Astrocyte (in vitro differentiated cells and primary cell): ENCODE data around the gene FRMD3.

Experiments used
- EZH2 ChIP-seq: IDR thresholded peaks from 2 replicates; pipeline ENCODE4 v1.6.1; 2012; ENCODE audit warnings: mild to moderate bottlenecking, low read length, inconsistent platforms; ENCODE audit not compliant: insufficient read depth
- TF ChIP-seq, protein P1 (sequence below): IDR thresholded peaks from 2 replicates; pipeline ENCODE4 v1.5.1; 2011; ENCODE audit warnings: low read depth, mild to moderate bottlenecking, inconsistent platforms, low read length, moderate library complexity; ENCODE audit not compliant: insufficient read depth

- TF ChIP-seq, protein P1, sequence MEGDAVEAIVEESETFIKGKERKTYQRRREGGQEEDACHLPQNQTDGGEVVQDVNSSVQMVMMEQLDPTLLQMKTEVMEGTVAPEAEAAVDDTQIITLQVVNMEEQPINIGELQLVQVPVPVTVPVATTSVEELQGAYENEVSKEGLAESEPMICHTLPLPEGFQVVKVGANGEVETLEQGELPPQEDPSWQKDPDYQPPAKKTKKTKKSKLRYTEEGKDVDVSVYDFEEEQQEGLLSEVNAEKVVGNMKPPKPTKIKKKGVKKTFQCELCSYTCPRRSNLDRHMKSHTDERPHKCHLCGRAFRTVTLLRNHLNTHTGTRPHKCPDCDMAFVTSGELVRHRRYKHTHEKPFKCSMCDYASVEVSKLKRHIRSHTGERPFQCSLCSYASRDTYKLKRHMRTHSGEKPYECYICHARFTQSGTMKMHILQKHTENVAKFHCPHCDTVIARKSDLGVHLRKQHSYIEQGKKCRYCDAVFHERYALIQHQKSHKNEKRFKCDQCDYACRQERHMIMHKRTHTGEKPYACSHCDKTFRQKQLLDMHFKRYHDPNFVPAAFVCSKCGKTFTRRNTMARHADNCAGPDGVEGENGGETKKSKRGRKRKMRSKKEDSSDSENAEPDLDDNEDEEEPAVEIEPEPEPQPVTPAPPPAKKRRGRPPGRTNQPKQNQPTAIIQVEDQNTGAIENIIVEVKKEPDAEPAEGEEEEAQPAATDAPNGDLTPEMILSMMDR, result no peak
- no peak for TF ChIP-seq EZH2
Measured at GRCh38 chr9:83290692-83291091, 247.5 kb downstream of the FRMD3 start.
